CD14-positive monocyte (primary cell): Measurements from ENCODE around the gene ABI2. TPM values are rescaled to one million over a fixed set of nuclear protein-coding genes. Genes with fewer than 3 reads are reported as not detected.

Experiments
- DNase-seq, 3 donors: peaks; one replicate each; pipeline ENCODE4 v3.0.0-alpha.2; 2011 to 2022
- H2AFZ ChIP-seq: 2 replicates; pipeline ENCODE4 v1.6.0; 2012; ENCODE audit warnings: mild to moderate bottlenecking, low read depth, low read length, inconsistent platforms; ENCODE audit not compliant: insufficient read depth, poor library complexity, severe bottlenecking
- H3K27ac ChIP-seq, 2 donors: 1 replicate in 1 of 2; 2 replicates in 1 of 2; pipeline ENCODE4 v1.5.1; 2012 to 2013; ENCODE audit warnings: low read length in 2 of 2, control low read depth in 1 of 2, inconsistent platforms in 1 of 2, low read depth in 1 of 2, mild to moderate bottlenecking in 1 of 2
- H3K27me3 ChIP-seq, 2 donors: one replicate each; pipeline versions ENCODE4 v1.6.0 to v1.6.1; 2011 to 2013; ENCODE audit warnings: low read length in 2 of 2; ENCODE audit not compliant: control insufficient read depth in 2 of 2, insufficient read depth in 2 of 2
- H3K36me3 ChIP-seq, 2 donors: replicated peaks in 1 of 2; 1 replicate in 1 of 2; 2 replicates in 1 of 2; pipeline versions ENCODE4 v1.5.1 to v1.6.1; 2012 to 2013; ENCODE audit warnings: low read length in 2 of 2, control low read depth in 1 of 2, inconsistent platforms in 1 of 2, mild to moderate bottlenecking in 1 of 2; ENCODE audit not compliant: insufficient read depth in 2 of 2, control insufficient read depth in 1 of 2
- H3K4me1 ChIP-seq, 2 donors: 1 replicate in 1 of 2; 2 replicates in 1 of 2; pipeline versions ENCODE4 v1.5.1 to v1.6.1; 2012 to 2013; ENCODE audit warnings: low read length in 2 of 2, control low read depth in 1 of 2, inconsistent platforms in 1 of 2, mild to moderate bottlenecking in 1 of 2, moderate library complexity in 1 of 2; ENCODE audit not compliant: insufficient read depth in 2 of 2, control insufficient read depth in 1 of 2
- H3K4me2 ChIP-seq: replicated peaks from 2 replicates; pipeline ENCODE3; 2012; ENCODE audit warnings: low read length, moderate library complexity, mild to moderate bottlenecking; ENCODE audit not compliant: poor library complexity, severe bottlenecking; ENCODE audit errors: extremely low read depth
- H3K4me3 ChIP-seq, 3 experiments: fragments of 200-600 bp in 1 of 3; sonication (generic) in 1 of 3; replicated peaks in 1 of 3; 1 replicate in 2 of 3; 2 replicates in 1 of 3; pipeline ENCODE4 v1.5.1; 2011 to 2013; ENCODE audit warnings: low read length in 3 of 3, mild to moderate bottlenecking in 3 of 3, control low read depth in 2 of 3, low read depth in 2 of 3, inconsistent platforms in 1 of 3, moderate library complexity in 1 of 3
- H3K79me2 ChIP-seq: 2 replicates; pipeline ENCODE4 v1.6.0; 2012; ENCODE audit warnings: mild to moderate bottlenecking, control low read depth, inconsistent platforms, low read length, moderate library complexity; ENCODE audit not compliant: insufficient read depth
- H3K9ac ChIP-seq: 2 replicates; pipeline ENCODE4 v1.6.0; 2017; ENCODE audit warnings: low read length, mild to moderate bottlenecking; ENCODE audit not compliant: insufficient read depth, poor library complexity, severe bottlenecking
- H3K9me3 ChIP-seq, 2 donors: replicated peaks in 1 of 2; 1 replicate in 1 of 2; 2 replicates in 1 of 2; pipeline versions ENCODE4 v1.5.1 to v1.6.1; 2012 to 2013; ENCODE audit warnings: low read length in 2 of 2, control low read depth in 1 of 2; ENCODE audit not compliant: control insufficient read depth in 1 of 2, insufficient read depth in 1 of 2
- H4K20me1 ChIP-seq: 2 replicates; pipeline ENCODE4 v1.6.0; 2012; ENCODE audit warnings: mild to moderate bottlenecking, low read length, control low read depth, moderate library complexity; ENCODE audit not compliant: insufficient read depth
- H3K27ac Mint-ChIP-seq, 7 donors: one replicate each; pipeline ENCODE4 v1.8.0; 2020; ENCODE audit warnings: mild to moderate bottlenecking in 7 of 7, mixed read lengths in 7 of 7, moderate library complexity in 6 of 7, inconsistent platforms in 2 of 7
- H3K27me3 Mint-ChIP-seq, 3 donors: one replicate each; pipeline ENCODE4 v1.8.0; 2021 to 2022; ENCODE audit warnings: low read depth in 3 of 3, mild to moderate bottlenecking in 3 of 3, mixed read lengths in 3 of 3, moderate library complexity in 3 of 3, inconsistent platforms in 1 of 3
- H3K36me3 Mint-ChIP-seq, 2 donors: one replicate each; pipeline ENCODE4 v1.8.0; 2020; ENCODE audit warnings: mixed read lengths in 2 of 2, inconsistent platforms in 1 of 2, mild to moderate bottlenecking in 1 of 2
- H3K4me1 Mint-ChIP-seq: one replicate; pipeline ENCODE4 v1.8.0; 2020; ENCODE audit warnings: mild to moderate bottlenecking, mixed read lengths
- H3K4me3 Mint-ChIP-seq, 2 donors: one replicate each; pipeline ENCODE4 v1.8.0; 2020; ENCODE audit warnings: mild to moderate bottlenecking in 2 of 2, mixed read lengths in 2 of 2, moderate library complexity in 1 of 2
- H3K9me3 Mint-ChIP-seq, 7 donors: one replicate each; pipeline ENCODE4 v1.8.0; 2020 to 2022; ENCODE audit warnings: mixed read lengths in 7 of 7, mild to moderate bottlenecking in 6 of 7, moderate library complexity in 6 of 7, inconsistent platforms in 2 of 7
- WGBS: methylation state at CpG from one replicate; pipeline ENCODE4 v1.1.5; 2013; ENCODE audit warnings: missing lambda C conversion rate; ENCODE audit not compliant: insufficient coverage; 5-methylcytosine and 5-hydroxymethylcytosine counted together
- intact Hi-C, 2 donors: fragments of 100-400 bp; cut with micrococcal nuclease; formaldehyde crosslinking; loops; one replicate each; pipeline versions ENCODE4 v1.15.0 to v1.15.1; 2023
- polyA plus RNA-seq, 3 donors: library from polyadenylated mRNA; depleted of rRNA in 1 of 3; unstranded in 2 of 3; stranded (reverse) in 1 of 3; fragments of 300-500 nt in 2 of 3; fragments of >200 nt in 1 of 3; fragmentation: Illumina TruSeq in 2 of 3; gene quantifications; 1 replicate in 2 of 3; 2 replicates in 1 of 3; pipeline ENCODE4 v1.2.3, GENCODE V29; 2012 to 2021
- TF ChIP-seq, protein P1 (sequence below): fragments of 200-600 bp; IDR thresholded peaks from one replicate; pipeline ENCODE4 v1.8.0; 2022; ENCODE audit warnings: antibody characterized with exemption, mild to moderate bottlenecking

ABI2 gene
- polyA plus RNA-seq, 3 donors: 6.1 to 9.2 (median 7.1) TPM

DNA sequence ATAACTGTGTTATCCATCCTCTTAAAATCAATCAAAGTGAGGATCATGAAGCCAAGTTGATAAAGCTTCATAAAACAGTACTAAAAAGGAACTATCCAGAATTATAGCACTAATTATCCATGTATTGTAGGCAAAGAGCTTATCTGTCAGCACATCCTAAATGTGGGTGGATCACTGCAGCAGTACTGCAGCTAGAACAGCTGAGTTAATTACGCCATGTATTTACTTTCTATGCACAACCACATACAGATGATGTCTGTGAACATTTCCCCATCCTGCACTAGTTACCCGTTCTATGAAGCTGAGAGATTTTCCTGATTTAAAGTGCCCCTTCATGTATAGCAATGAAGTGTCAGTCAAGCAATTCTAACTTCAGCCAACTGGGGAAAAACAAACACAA, 110.3 kb downstream of the ABI2 start:
- H3K4me1 Mint-ChIP-seq: no peaks in the 10 kb centered on the region
- H3K27ac ChIP-seq: no peak overlapping the region
- no peak overlapping the region for H3K4me3 Mint-ChIP-seq
- no peak overlapping the region for H3K9ac ChIP-seq
- no peak overlapping the region for H2AFZ ChIP-seq
- no peaks in the 10 kb centered on the region for H3K79me2 ChIP-seq
- H3K4me1 ChIP-seq: no peaks in the 10 kb centered on the region
- TF ChIP-seq, protein P1, sequence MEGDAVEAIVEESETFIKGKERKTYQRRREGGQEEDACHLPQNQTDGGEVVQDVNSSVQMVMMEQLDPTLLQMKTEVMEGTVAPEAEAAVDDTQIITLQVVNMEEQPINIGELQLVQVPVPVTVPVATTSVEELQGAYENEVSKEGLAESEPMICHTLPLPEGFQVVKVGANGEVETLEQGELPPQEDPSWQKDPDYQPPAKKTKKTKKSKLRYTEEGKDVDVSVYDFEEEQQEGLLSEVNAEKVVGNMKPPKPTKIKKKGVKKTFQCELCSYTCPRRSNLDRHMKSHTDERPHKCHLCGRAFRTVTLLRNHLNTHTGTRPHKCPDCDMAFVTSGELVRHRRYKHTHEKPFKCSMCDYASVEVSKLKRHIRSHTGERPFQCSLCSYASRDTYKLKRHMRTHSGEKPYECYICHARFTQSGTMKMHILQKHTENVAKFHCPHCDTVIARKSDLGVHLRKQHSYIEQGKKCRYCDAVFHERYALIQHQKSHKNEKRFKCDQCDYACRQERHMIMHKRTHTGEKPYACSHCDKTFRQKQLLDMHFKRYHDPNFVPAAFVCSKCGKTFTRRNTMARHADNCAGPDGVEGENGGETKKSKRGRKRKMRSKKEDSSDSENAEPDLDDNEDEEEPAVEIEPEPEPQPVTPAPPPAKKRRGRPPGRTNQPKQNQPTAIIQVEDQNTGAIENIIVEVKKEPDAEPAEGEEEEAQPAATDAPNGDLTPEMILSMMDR: no peak
- no peaks in the 10 kb centered on the region for H3K9me3 Mint-ChIP-seq
- H3K9me3 ChIP-seq: no peaks in the 10 kb centered on the region
- H3K36me3 ChIP-seq: peaks cover 0 to 13% of the 10 kb centered on the region in 2 donors
- DNase-seq: no peak
- H4K20me1 ChIP-seq: no peaks in the 10 kb centered on the region
- H3K27ac Mint-ChIP-seq: no peak overlapping the region
- H3K4me2 ChIP-seq: no peak overlapping the region
- H3K27me3 Mint-ChIP-seq: no peaks in the 10 kb centered on the region
- intact Hi-C loops: no loop called here
- H3K4me3 ChIP-seq: no peak overlapping the region
- H3K27me3 ChIP-seq: no peaks in the 10 kb centered on the region
- peaks cover 23 to 24% of the 10 kb centered on the region in 2 donors for H3K36me3 Mint-ChIP-seq
- no CpG with 5 or more reads among the region's 2 CpGs for WGBS

DNA sequence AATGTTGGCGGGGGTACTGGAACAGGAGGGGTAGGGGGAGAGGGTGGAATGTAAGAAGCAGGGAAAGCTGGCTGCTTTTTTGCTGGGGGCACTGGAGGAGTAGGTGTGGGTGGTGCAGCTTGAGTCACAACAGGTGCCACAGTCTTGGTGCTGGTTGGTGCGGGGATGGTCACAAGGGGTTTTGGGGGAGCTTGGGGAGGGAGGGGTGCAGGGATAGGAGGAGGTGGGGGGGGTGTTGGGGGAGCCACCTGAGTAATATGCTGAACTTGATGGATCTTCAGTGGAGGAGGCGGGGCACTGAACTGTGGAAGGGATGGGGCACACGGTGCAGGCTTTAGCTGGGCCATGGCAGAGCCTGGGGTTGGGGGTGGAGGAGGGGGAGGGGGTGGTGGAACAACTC, 112.5 kb downstream of the ABI2 start:
- peaks cover 36 to 39% of the 10 kb centered on the region in 2 donors for H3K36me3 Mint-ChIP-seq
- no peak overlapping the region for H3K4me3 Mint-ChIP-seq
- no peaks in the 10 kb centered on the region for H3K27me3 Mint-ChIP-seq
- Histone ChIP-seq H3K27me3 (no peaks in the 10 kb centered on the region), H3K79me2 (no peaks in the 10 kb centered on the region), H3K4me2 (no peak overlapping the region), H3K9me3 (no peaks in the 10 kb centered on the region), H2AFZ (no peak overlapping the region), H3K27ac (no peak overlapping the region), H3K36me3 (peaks cover 0 to 13% of the 10 kb centered on the region in 2 donors), H3K4me3 (no peak overlapping the region), H3K4me1 (no peaks in the 10 kb centered on the region), H4K20me1 (no peaks in the 10 kb centered on the region), H3K9ac (no peak overlapping the region)
- H3K27ac Mint-ChIP-seq: no peak overlapping the region
- no peak for DNase-seq
- no peaks in the 10 kb centered on the region for H3K9me3 Mint-ChIP-seq
- H3K4me1 Mint-ChIP-seq: peaks cover 2% of the 10 kb centered on the region
- intact Hi-C loops: no loop called here
- WGBS: 97% methylated on average over 4 of the region's 4 CpGs
- TF ChIP-seq, protein P1: no peak
